Neuronal stem cell (in vitro differentiated cells): Measurements from ENCODE around the gene BABAM2.

Experiments
- DNase-seq: peaks from one replicate; pipeline ENCODE4 v3.0.0-alpha.2; 2013; ENCODE audit warnings: low spot score
- H2AFZ ChIP-seq: one replicate; pipeline ENCODE4 v1.6.1; 2013; ENCODE audit warnings: mild to moderate bottlenecking, low read length, inconsistent platforms
- H2AK5ac ChIP-seq: 2 replicates; pipeline ENCODE4 v1.6.1; 2013; ENCODE audit warnings: low read depth, mild to moderate bottlenecking, inconsistent platforms, low read length, moderate library complexity, mixed read lengths
- H2BK120ac ChIP-seq: 2 replicates; pipeline ENCODE4 v1.6.1; 2013; ENCODE audit warnings: low read depth, mild to moderate bottlenecking, inconsistent platforms, low read length, moderate library complexity, mixed read lengths
- H2BK12ac ChIP-seq: one replicate; pipeline ENCODE4 v1.6.1; 2013; ENCODE audit warnings: low read length, inconsistent platforms
- H2BK15ac ChIP-seq: 2 replicates; pipeline ENCODE4 v1.6.1; 2013; ENCODE audit warnings: mild to moderate bottlenecking, low read length, inconsistent platforms, mixed read lengths
- H2BK5ac ChIP-seq: one replicate; pipeline ENCODE4 v1.6.1; 2013; ENCODE audit warnings: inconsistent platforms, mild to moderate bottlenecking, low read length, moderate library complexity
- H3K14ac ChIP-seq: one replicate; pipeline ENCODE4 v1.6.1; 2013; ENCODE audit warnings: low read length, inconsistent platforms
- H3K18ac ChIP-seq: 2 replicates; pipeline ENCODE4 v1.6.1; 2013; ENCODE audit warnings: low read length, inconsistent platforms
- H3K23ac ChIP-seq: 2 replicates; pipeline ENCODE4 v1.6.1; 2013; ENCODE audit warnings: low read depth, mild to moderate bottlenecking, mixed read lengths, low read length, inconsistent platforms; ENCODE audit not compliant: poor library complexity
- H3K27ac ChIP-seq: replicated peaks from 3 replicates; pipeline ENCODE4 v1.5.1; 2013; ENCODE audit warnings: low read length, inconsistent platforms
- H3K27me3 ChIP-seq, 3 experiments: 2 replicates each; pipeline ENCODE4 v1.6.1; 2013; ENCODE audit warnings: low read length in 3 of 3, mild to moderate bottlenecking in 2 of 3, inconsistent platforms in 1 of 3, low read depth in 1 of 3, mixed read lengths in 1 of 3, moderate library complexity in 1 of 3; ENCODE audit not compliant: control insufficient read depth in 3 of 3, insufficient read depth in 3 of 3
- H3K36me3 ChIP-seq, 2 donors: replicated peaks in 1 of 2; 2 replicates each; pipeline ENCODE4 v1.6.1; 2013; ENCODE audit warnings: low read length in 2 of 2; ENCODE audit not compliant: control insufficient read depth in 2 of 2, insufficient read depth in 2 of 2
- H3K4ac ChIP-seq: 2 replicates; pipeline ENCODE4 v1.6.1; 2013; ENCODE audit warnings: inconsistent platforms, mild to moderate bottlenecking, low read length, moderate library complexity
- H3K4me1 ChIP-seq, 2 donors: 1 replicate in 1 of 2; 2 replicates in 1 of 2; pipeline ENCODE4 v1.6.1; 2013; ENCODE audit warnings: low read length in 2 of 2, low read depth in 1 of 2; ENCODE audit not compliant: control insufficient read depth in 2 of 2, insufficient read depth in 1 of 2
- H3K4me2 ChIP-seq: one replicate; pipeline ENCODE4 v1.6.1; 2013; ENCODE audit warnings: mild to moderate bottlenecking, low read length, inconsistent platforms; ENCODE audit not compliant: insufficient read depth, poor library complexity, severe bottlenecking
- H3K4me3 ChIP-seq, 2 donors: 2 replicates each; pipeline ENCODE4 v1.5.1; 2013; ENCODE audit warnings: low read length in 2 of 2, mild to moderate bottlenecking in 2 of 2, inconsistent platforms in 1 of 2, moderate library complexity in 1 of 2
- H3K79me1 ChIP-seq: one replicate; pipeline ENCODE4 v1.6.1; 2013; ENCODE audit warnings: low read depth, mild to moderate bottlenecking, inconsistent platforms, low read length, moderate library complexity
- H3K9ac ChIP-seq: one replicate; pipeline ENCODE4 v1.6.1; 2013; ENCODE audit warnings: mild to moderate bottlenecking, low read depth, low read length, inconsistent platforms; ENCODE audit not compliant: poor library complexity
- H3K9me3 ChIP-seq, 2 donors: replicated peaks in 1 of 2; 2 replicates each; pipeline versions ENCODE3 to v1.6.1; 2013; ENCODE audit warnings: low read length in 2 of 2, mild to moderate bottlenecking in 2 of 2, inconsistent platforms in 1 of 2, low read depth in 1 of 2, mixed read lengths in 1 of 2, moderate library complexity in 1 of 2; ENCODE audit not compliant: control insufficient read depth in 2 of 2, insufficient read depth in 1 of 2
- H4K8ac ChIP-seq: one replicate; pipeline ENCODE4 v1.6.1; 2013; ENCODE audit warnings: low read depth, mild to moderate bottlenecking, inconsistent platforms, low read length, moderate library complexity
- H4K91ac ChIP-seq: one replicate; pipeline ENCODE4 v1.6.1; 2013; ENCODE audit warnings: low read length, low read depth, mild to moderate bottlenecking, inconsistent platforms; ENCODE audit not compliant: poor library complexity
- WGBS, 2 donors: extraction: QIAGEN DNeasy Blood & Tissue Kit; methylation state at CpG; one replicate each; pipeline ENCODE4 v1.1.7; 2013; ENCODE audit warnings: missing lambda C conversion rate in 2 of 2, mixed read lengths in 1 of 2; ENCODE audit not compliant: insufficient read length in 2 of 2, insufficient replicate concordance in 1 of 2; ENCODE audit errors: extremely low coverage in 2 of 2; 5-methylcytosine and 5-hydroxymethylcytosine counted together

Gene BABAM2

DNA sequence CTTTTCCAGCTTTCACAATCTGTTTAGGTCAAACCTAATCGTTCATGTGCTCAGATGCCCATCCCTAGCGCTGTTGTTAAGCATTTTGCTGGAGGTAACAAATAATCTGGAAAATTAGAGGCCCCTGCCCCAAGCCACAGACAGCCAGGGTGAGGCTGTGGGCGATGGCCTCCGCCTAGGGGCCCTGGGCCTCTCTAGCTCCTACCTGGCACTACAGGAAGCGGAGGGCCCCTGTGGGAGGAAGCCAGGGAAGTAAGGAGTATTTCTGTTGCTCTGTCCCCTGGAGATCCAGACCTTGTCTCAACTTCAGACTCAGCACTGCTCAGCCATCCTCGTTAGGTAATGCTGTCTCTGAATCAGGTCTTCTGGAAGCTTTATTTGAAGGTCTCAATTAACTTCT lies 489.7 kb downstream of the BABAM2 start:
- Histone ChIP-seq H3K4me1 (peaks cover 0 to 12% of the 10 kb centered on the region in 2 donors), H3K79me1 (no peaks in the 10 kb centered on the region), H3K9ac (no peak overlapping the region), H2AK5ac (no peak overlapping the region), H3K4ac (no peak overlapping the region), H3K27me3 (peaks cover 0 to 22% (median 0%) of the 10 kb centered on the region in 3 experiments), H3K4me2 (no peak overlapping the region), H2BK15ac (no peak overlapping the region), H2AFZ (no peak overlapping the region), H3K36me3 (no peaks in the 10 kb centered on the region), H3K27ac (no peak overlapping the region), H2BK120ac (no peak overlapping the region), H2BK5ac (no peak overlapping the region), H4K91ac (no peak overlapping the region), H3K14ac (no peak overlapping the region), H3K4me3 (no peak overlapping the region), H3K9me3 (no peaks in the 10 kb centered on the region), H2BK12ac (no peak overlapping the region), H3K18ac (no peak overlapping the region), H4K8ac (no peak overlapping the region), H3K23ac (no peak overlapping the region)
- no CpG with 5 or more reads among the region's 6 CpGs for WGBS, 2 donors
- no peak for DNase-seq

DNA sequence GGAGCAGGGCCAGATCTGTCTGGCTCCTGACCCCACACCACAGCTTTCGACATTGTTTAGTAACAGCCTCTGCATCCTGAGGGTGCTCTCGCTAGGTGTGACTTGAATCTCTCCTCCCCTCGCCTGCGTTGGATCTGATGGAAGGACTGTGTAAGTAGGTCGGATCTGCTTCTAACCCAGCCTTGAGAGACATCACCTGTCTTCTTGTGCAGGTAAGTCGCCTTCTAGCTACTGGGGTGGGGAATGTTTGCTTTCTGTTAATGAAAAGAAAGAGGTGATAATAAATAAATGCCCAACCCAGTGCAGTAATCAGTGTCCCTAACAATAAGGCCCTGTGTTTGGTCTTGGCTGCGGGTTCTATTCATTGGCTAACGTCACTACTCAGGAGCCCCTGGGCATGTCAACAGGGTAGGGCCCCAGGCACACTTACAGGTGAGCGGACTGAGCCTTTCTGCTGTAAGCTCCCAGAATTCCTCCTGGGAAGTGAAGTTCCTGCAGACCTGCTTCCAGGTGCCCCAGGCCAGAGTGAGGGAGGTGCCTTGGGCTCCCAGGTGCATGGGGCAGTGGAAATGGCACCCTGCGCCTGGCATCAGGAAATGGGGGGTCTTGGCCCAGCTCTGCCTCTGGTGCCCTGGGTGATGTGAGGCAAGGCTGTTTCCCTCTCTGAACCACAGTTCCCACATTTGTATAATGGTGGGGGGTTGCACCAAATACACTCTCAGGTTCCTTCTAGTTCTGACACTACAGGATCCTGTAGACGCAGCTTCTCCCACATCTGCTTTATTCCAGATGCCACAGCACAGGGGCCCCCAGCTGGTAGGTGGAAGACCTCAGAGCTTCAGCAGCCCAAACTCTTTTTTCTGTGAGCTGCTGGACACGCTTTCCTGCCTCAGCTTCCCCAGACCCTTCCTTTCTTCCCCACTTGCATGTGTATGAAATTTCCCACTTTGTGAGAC lies 491.0 kb downstream of the BABAM2 start:
- Histone ChIP-seq H2AK5ac (no peak overlapping the region), H3K27ac (no peak overlapping the region)
- DNase-seq: no peak

GRCh38 chr2:28382755-28383154 lies 492.2 kb downstream of the BABAM2 start:
- Histone ChIP-seq H3K4me1 (peaks cover 0 to 12% of the 10 kb centered on the region in 2 donors), H3K27me3 (peaks cover 0 to 19% (median 0%) of the 10 kb centered on the region in 3 experiments), H2BK120ac (no peak overlapping the region), H4K91ac (no peak overlapping the region), H3K9ac (peak overlapping the region; percentile 18), H3K4me2 (no peak overlapping the region), H3K4me3 (no peak overlapping the region), H3K18ac (peak overlapping the region; percentile 76), H3K4ac (peak overlapping the region; percentile 59), H4K8ac (no peak overlapping the region), H2AFZ (peak overlapping the region; percentile 66), H2BK15ac (peak overlapping the region; percentile 55), H2BK5ac (peak overlapping the region; percentile 68), H2BK12ac (peak overlapping the region; percentile 77), H3K14ac (peak overlapping the region; percentile 91), H3K9me3 (no peaks in the 10 kb centered on the region), H3K79me1 (no peaks in the 10 kb centered on the region), H3K27ac (no peak overlapping the region), H3K23ac (no peak overlapping the region), H2AK5ac (peak overlapping the region; percentile 45), H3K36me3 (no peaks in the 10 kb centered on the region)
- DNase-seq: no peak
- WGBS, 2 donors: no CpG with 5 or more reads among the region's 7 CpGs

More for the DNA sequence above, 491.0 kb downstream of the BABAM2 start:
- Histone ChIP-seq H4K8ac (no peak overlapping the region), H3K4ac (no peak overlapping the region), H2BK5ac (peak overlapping the region; percentile 25), H2BK12ac (no peak overlapping the region), H3K23ac (no peak overlapping the region), H4K91ac (no peak overlapping the region), H3K27me3 (peaks cover 0 to 19% (median 0%) of the 10 kb centered on the region in 3 experiments), H3K4me3 (no peak overlapping the region), H3K79me1 (no peaks in the 10 kb centered on the region), H3K4me2 (no peak overlapping the region), H2BK15ac (peak overlapping the region; percentile 51), H3K9me3 (no peaks in the 10 kb centered on the region), H3K18ac (peak overlapping the region; percentile 33), H2BK120ac (peak overlapping the region; percentile 32), H3K36me3 (no peaks in the 10 kb centered on the region), H3K4me1 (peaks cover 0 to 12% of the 10 kb centered on the region in 2 donors), H2AFZ (no peak overlapping the region), H3K14ac (peak overlapping the region; percentile 26), H3K9ac (no peak overlapping the region)
- WGBS, 2 donors: no CpG with 5 or more reads among the region's 12 CpGs
